Measurements from ENCODE around the gene ZNF581. TPM values are rescaled to one million over a fixed set of nuclear protein-coding genes. Genes with fewer than 3 reads are reported as not detected.
A peak's percentile ranks its signal among the peaks of the same experiment; 100 is the strongest.

ZNF581 gene
- polyA plus RNA-seq, 1 experiment = 31.3 TPM

GRCh38 chr19:55672418-55672817, 29.0 kb downstream of the ZNF581 start:
- no peak overlapping the region for H3K4me3 ChIP-seq (ENCODE audit: low read depth, low read length)
- no peak for DNase-seq (ENCODE audit: low read depth)
- peaks cover 26% of the 10 kb centered on the region for H3K36me3 ChIP-seq (ENCODE audit: control insufficient read depth, insufficient read depth, low read length)
- no peaks in the 10 kb centered on the region for H3K27me3 ChIP-seq (ENCODE audit: control insufficient read depth, insufficient read depth, low read length)
- CTCF ChIA-PET = interaction anchor here (1.3 to 2.0 kb wide), 4 partner anchors 15 to 46 kb away, joined by 3 to 17 read pairs (median 6); partner anchors contain the start of gene CCDC106
- TF ChIP-seq CTCF (IDR thresholded peaks at IDR 0.05; ENCODE audit: insufficient read depth, low read depth, low read length) = no peak
- POLR2A ChIA-PET = no interaction called here

GRCh38 chr19:55673465-55673864, 30.0 kb downstream of the ZNF581 start:
- CTCF ChIA-PET = interaction anchor here (0.5 to 0.9 kb wide), 2 partner anchors 41 to 508 kb away, joined by 3 read pairs; no protein-coding TSS in a partner anchor
- H3K27me3 ChIP-seq (ENCODE audit: control insufficient read depth, insufficient read depth, low read length) = no peaks in the 10 kb centered on the region
- no peak for TF ChIP-seq CTCF (IDR thresholded peaks at IDR 0.05; ENCODE audit: insufficient read depth, low read depth, low read length)
- peaks cover 22% of the 10 kb centered on the region for H3K36me3 ChIP-seq (ENCODE audit: control insufficient read depth, insufficient read depth, low read length)
- H3K4me3 ChIP-seq (ENCODE audit: low read depth, low read length) = no peak overlapping the region
- DNase-seq (ENCODE audit: low read depth) = no peak
- POLR2A ChIA-PET = no interaction called here

- Histone ChIP-seq H3K27me3 (ENCODE audit: control insufficient read depth, insufficient read depth, low read length) (no peaks in the 10 kb centered on the region), H3K4me3 (ENCODE audit: low read depth, low read length) (no peak overlapping the region), H3K36me3 (ENCODE audit: control insufficient read depth, insufficient read depth, low read length) (peaks cover 23% of the 10 kb centered on the region)
- no peak for DNase-seq (ENCODE audit: low read depth)
- ChIA-PET CTCF (interaction anchor here (0.9 kb wide), 1 partner anchor 41 kb away, joined by 3 read pairs; no protein-coding TSS in a partner anchor), POLR2A (no interaction called here)
- no peak for TF ChIP-seq CTCF (IDR thresholded peaks at IDR 0.05; ENCODE audit: insufficient read depth, low read depth, low read length)
These were observed 30.4 kb downstream of the ZNF581 start for GRCh38 chr19:55673889-55674288.

GRCh38 chr19:55674459-55674840, 31.0 kb downstream of the ZNF581 start:
- POLR2A ChIA-PET = no interaction called here
- peak overlapping the region; percentile 86 for H3K4me3 ChIP-seq (ENCODE audit: low read depth, low read length)

More at GRCh38 chr19:55674459-55674840, 31.0 kb downstream of the ZNF581 start:
- Histone ChIP-seq H3K36me3 (ENCODE audit: control insufficient read depth, insufficient read depth, low read length) (peaks cover 23% of the 10 kb centered on the region), H3K27me3 (ENCODE audit: control insufficient read depth, insufficient read depth, low read length) (no peaks in the 10 kb centered on the region)
- DNase-seq (ENCODE audit: low read depth) = no peak
- CTCF ChIA-PET = no interaction called here
- no peak for TF ChIP-seq CTCF (IDR thresholded peaks at IDR 0.05; ENCODE audit: insufficient read depth, low read depth, low read length)
